Nephron progenitor cell (in vitro differentiated cells): ENCODE data around the gene SLC6A19.

ENCODE experiments used
- DNase-seq: peaks from one replicate; pipeline ENCODE4 v3.0.0; 2021
- H3K27ac Mint-ChIP-seq: 2 replicates; pipeline ENCODE4 v1.8.0; 2021; ENCODE audit warnings: mild to moderate bottlenecking, moderate library complexity, mixed read lengths
- H3K27me3 Mint-ChIP-seq: 2 replicates; pipeline ENCODE4 v1.8.0; 2021; ENCODE audit warnings: mild to moderate bottlenecking, low read depth, mixed read lengths; ENCODE audit not compliant: poor library complexity
- H3K36me3 Mint-ChIP-seq: 2 replicates; pipeline ENCODE4 v1.8.0; 2021; ENCODE audit warnings: low read depth, mixed read lengths
- H3K4me1 Mint-ChIP-seq: 2 replicates; pipeline ENCODE4 v1.8.0; 2021; ENCODE audit warnings: mixed read lengths
- H3K4me3 Mint-ChIP-seq: 2 replicates; pipeline ENCODE4 v1.8.0; 2021; ENCODE audit warnings: mild to moderate bottlenecking, moderate library complexity, mixed read lengths
- H3K9me3 Mint-ChIP-seq: 2 replicates; pipeline ENCODE4 v1.8.0; 2021; ENCODE audit warnings: mild to moderate bottlenecking, moderate library complexity, mixed read lengths
- TF ChIP-seq, protein P1 (sequence below): fragments of 200-600 bp; sonication (generic); IDR thresholded peaks from 2 replicates; pipeline ENCODE4 v1.5.0; 2021; ENCODE audit warnings: antibody characterized with exemption

The SLC6A19 gene

DNA sequence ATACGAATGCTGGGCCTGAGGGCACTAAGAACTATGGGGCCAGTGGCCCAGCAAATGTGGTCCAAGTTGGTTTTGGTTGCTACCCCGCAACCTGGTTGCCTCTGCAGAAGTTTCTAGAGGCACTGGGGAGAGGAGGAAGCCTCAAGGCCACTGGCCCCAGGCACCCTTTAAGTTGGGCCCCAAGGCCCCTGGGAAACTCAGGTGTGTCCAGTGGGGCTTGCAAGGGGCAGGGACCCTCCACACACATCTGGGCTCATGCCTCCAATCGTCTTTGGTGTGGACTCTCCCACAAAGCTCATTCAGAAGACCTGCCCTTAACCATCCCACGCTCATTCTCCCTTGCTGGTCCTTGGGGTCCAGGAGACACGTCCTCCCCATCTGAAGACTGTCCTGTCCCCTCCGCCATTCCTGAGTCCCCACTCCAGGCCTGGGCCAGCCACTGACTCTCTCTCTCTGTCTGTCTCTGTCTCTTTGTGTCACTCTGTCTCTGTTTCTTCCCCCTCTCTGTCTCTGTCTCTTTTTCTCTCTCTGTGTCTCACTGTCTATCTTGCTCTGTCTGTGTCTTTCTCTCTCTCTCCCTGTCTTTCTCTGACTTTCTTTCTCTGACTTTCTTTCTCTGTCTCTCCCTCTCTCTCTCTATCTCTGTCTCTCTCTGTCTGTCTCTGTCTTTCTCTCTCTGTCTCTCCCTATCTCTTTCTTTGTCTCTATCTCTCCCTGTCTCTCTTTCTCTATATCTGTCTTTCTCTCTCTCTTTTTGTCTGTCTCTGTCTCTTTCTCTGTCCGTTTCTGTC, 3.3 kb upstream of the SLC6A19 start:
- H3K4me1 Mint-ChIP-seq = peaks cover 5% of the 10 kb centered on the region
- H3K36me3 Mint-ChIP-seq = no peaks in the 10 kb centered on the region
- no peak overlapping the region for H3K27ac Mint-ChIP-seq
- TF ChIP-seq, protein P1, sequence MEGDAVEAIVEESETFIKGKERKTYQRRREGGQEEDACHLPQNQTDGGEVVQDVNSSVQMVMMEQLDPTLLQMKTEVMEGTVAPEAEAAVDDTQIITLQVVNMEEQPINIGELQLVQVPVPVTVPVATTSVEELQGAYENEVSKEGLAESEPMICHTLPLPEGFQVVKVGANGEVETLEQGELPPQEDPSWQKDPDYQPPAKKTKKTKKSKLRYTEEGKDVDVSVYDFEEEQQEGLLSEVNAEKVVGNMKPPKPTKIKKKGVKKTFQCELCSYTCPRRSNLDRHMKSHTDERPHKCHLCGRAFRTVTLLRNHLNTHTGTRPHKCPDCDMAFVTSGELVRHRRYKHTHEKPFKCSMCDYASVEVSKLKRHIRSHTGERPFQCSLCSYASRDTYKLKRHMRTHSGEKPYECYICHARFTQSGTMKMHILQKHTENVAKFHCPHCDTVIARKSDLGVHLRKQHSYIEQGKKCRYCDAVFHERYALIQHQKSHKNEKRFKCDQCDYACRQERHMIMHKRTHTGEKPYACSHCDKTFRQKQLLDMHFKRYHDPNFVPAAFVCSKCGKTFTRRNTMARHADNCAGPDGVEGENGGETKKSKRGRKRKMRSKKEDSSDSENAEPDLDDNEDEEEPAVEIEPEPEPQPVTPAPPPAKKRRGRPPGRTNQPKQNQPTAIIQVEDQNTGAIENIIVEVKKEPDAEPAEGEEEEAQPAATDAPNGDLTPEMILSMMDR = no peak
- DNase-seq = no peak
- H3K27me3 Mint-ChIP-seq = peaks cover 25% of the 10 kb centered on the region
- H3K9me3 Mint-ChIP-seq = no peaks in the 10 kb centered on the region
- H3K4me3 Mint-ChIP-seq = no peak overlapping the region

DNA sequence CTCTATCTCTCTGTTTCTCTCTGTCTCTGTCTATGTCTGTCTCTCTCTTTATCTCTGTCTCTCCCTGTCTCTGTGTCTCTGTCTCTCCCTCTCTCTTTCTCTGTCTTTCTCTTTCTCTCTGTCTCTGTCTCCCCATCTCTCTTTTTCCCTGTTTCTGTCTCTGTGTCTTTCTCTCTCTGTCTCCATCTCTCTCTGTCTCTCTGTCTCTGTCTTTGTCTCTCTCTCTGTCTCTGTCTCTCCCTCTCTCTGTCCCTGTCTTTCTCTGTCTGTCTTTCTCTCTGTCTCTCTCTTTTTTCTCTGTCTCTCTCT, 2.1 kb upstream of the SLC6A19 start:
- H3K36me3 Mint-ChIP-seq = no peaks in the 10 kb centered on the region
- no peak for DNase-seq
- H3K27ac Mint-ChIP-seq = no peak overlapping the region
- H3K27me3 Mint-ChIP-seq = peaks cover 14% of the 10 kb centered on the region
- no peaks in the 10 kb centered on the region for H3K9me3 Mint-ChIP-seq
- peaks cover 5% of the 10 kb centered on the region for H3K4me1 Mint-ChIP-seq
- TF ChIP-seq, protein P1 = no peak
- no peak overlapping the region for H3K4me3 Mint-ChIP-seq

DNA sequence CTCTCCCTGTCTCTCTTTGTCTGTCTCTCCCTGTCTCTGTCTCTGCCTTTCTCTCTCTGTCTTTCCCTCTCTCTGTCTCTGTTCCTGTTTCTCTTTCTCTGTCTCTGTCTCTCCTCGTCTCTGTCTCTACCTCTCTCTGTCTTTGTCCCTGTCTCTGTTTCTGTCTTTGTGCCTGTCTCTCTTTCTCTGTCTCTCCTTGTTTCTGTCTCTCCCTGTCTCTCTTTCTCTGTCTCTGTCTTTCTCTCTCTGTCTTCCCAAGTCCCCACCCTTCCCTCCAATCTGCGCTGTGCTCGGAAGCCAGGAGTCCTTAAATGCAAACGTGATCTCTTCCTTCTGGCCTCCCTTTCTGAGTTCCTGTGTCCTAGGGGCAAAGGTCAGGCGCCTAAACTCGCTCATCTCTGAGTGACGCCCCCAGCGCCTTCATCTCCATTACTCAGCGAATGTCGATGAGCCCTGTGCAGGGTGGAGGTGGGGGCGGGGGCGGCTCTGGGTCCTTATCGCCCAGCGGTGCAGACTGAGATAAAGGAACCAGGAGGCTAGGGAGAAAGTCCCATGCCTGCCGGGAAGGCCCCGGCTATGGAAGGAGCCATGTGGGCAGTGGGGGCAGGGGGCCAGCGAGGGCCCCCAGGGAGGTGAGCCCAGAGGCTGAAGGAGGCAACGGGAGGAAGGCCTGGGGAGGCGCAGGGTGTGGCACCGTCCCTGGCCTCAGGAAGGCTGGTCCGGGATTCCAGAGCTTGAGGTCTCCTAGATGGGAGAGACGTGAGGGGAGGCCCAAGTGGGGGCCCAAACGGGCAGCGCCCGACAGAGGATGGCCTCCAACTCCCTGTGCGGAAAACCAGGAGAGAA, 1.5 kb upstream of the SLC6A19 start:
- DNase-seq = peak; percentile 54
- H3K27ac Mint-ChIP-seq = no peak overlapping the region
- H3K27me3 Mint-ChIP-seq = peaks cover 11% of the 10 kb centered on the region
- TF ChIP-seq, protein P1 = no peak
- H3K4me3 Mint-ChIP-seq = no peak overlapping the region
- peaks cover 8% of the 10 kb centered on the region for H3K4me1 Mint-ChIP-seq
- no peaks in the 10 kb centered on the region for H3K36me3 Mint-ChIP-seq
- H3K9me3 Mint-ChIP-seq = no peaks in the 10 kb centered on the region

DNA sequence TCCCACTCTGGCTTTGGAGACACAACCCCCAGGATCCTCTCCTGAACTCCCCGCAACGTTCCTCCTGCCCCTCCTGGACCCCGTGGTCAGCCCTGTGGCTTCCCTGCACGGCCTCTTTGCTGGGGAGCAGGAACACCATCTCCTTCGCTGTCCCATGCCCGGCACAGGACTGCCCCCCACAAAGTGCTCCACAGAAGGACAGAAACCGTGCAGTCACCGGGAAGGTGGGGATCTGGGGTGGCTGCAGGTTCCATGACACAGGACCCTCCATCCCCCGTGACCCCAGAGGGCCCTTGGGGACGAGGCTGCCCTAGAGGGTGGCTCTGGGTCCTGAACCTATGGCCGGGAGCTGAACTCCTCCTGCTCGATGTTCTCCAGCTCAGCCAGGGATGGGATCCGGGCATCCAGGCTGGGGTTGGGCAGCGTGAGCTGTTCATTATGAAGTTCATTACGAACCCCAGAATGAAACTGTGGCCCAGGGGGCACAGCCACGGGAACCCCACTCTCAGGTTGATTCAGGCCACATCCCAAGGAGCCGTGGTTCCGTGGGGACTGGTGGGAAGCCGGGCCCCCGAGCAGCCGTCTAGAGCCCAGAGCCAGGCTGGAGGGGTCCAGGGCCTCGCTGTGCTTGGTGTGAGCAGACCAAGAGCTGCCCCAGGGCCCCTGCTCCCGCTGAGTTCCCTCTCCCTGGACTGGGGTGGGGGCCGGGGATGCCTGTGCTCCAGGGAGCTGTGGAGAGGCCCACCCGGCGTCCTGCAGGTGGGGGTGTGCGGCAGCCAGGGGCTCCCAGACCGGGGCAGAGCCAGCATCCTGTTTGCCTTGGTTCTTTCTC, 684 bp upstream of the SLC6A19 start:
- TF ChIP-seq, protein P1 = no peak
- H3K27me3 Mint-ChIP-seq = peaks cover 14% of the 10 kb centered on the region
- H3K36me3 Mint-ChIP-seq = no peaks in the 10 kb centered on the region
- no peaks in the 10 kb centered on the region for H3K9me3 Mint-ChIP-seq
- peaks cover 13% of the 10 kb centered on the region for H3K4me1 Mint-ChIP-seq
- H3K27ac Mint-ChIP-seq = no peak overlapping the region
- DNase-seq = no peak
- no peak overlapping the region for H3K4me3 Mint-ChIP-seq

DNA sequence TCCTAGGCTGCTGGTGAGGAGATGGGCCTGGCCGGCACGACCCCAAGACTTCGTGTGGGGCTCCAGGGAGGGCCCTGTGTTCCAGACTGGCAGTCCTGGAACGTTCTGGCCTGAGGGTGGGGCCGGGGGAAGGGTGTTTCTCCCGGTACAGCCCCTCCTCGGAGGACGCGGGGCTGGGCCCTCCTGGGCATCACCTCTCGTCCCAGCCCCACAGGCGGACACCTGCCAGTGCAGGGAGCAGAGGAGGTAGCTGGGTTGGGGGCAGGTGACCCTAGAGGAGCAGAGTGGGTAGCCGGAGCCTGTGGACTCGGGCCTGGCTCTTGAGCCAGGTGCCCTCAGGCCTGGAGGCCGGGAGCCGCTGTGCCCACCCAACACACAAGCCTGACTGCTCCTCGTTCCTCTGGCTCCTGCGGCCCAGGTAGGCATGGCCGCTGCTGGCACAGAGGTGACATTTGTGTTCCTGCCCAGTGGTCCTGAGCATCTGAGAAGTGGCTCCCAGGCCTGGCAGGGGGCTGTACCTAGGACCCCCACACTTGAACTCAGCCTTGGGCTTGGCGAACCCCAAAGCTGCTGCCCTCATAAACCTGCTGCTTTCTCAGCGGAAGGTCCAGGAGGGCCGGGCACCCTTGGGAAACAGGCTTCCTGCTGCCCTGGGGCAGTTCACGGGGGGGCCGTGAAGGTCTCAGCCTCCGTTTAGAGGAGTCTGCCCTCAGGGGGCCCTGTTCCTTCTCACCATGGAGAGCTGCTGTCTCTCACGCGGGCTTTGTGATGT, 817 bp downstream of the SLC6A19 start:
- H3K9me3 Mint-ChIP-seq = no peaks in the 10 kb centered on the region
- no peak overlapping the region for H3K4me3 Mint-ChIP-seq
- peaks cover 20% of the 10 kb centered on the region for H3K27me3 Mint-ChIP-seq
- no peaks in the 10 kb centered on the region for H3K36me3 Mint-ChIP-seq
- DNase-seq = no peak
- TF ChIP-seq, protein P1 = no peak
- H3K27ac Mint-ChIP-seq = no peak overlapping the region
- H3K4me1 Mint-ChIP-seq = peaks cover 18% of the 10 kb centered on the region
